ENCODE data around the gene MN1.

DNA sequence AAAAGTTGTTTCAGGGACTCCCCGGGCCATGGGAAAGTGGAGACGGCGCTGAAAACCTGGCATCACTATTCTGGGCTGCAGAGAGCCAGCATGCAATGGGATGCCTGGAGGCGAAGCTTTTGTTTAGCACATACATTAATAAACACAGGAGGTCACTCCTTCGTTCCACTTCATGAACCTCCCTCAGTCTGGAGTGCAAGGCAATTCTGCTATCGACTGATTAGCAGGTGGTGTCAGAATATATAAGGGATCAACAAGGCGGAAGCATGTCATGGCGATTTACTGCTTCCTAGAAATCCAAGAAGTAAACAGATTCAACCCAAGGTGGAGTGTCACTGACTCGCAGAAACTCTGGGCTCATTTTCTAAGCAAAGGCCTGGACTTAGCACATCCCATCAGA, 45.4 kb upstream of the MN1 start:
- TF ChIP-seq CTCF (IDR thresholded peaks at IDR 0.05; ENCODE audit: low read length) (no peak), EZH2 (optimal IDR thresholded peaks at IDR 0.05; ENCODE audit: low read depth, low read length) (no peak), EZH2phosphoT487 (IDR thresholded peaks at IDR 0.05; ENCODE audit: low read length) (no peak)
